DMS114 treated with DMSO at 0.1 percent for 48 hours (cell line): Measurements from ENCODE around the gene CLUH.
"Not testable (repeated sequence)": the region's sequence is repeated elsewhere in the genome, so short reads cannot be mapped to it uniquely, and the experiment has no call there.

ENCODE experiments used
- DNase-seq: peaks from one replicate; lab custom pipeline; 2025; ENCODE audit not compliant: unreplicated experiment; lab: John Stamatoyannopoulos, UW

Gene CLUH

DNA sequence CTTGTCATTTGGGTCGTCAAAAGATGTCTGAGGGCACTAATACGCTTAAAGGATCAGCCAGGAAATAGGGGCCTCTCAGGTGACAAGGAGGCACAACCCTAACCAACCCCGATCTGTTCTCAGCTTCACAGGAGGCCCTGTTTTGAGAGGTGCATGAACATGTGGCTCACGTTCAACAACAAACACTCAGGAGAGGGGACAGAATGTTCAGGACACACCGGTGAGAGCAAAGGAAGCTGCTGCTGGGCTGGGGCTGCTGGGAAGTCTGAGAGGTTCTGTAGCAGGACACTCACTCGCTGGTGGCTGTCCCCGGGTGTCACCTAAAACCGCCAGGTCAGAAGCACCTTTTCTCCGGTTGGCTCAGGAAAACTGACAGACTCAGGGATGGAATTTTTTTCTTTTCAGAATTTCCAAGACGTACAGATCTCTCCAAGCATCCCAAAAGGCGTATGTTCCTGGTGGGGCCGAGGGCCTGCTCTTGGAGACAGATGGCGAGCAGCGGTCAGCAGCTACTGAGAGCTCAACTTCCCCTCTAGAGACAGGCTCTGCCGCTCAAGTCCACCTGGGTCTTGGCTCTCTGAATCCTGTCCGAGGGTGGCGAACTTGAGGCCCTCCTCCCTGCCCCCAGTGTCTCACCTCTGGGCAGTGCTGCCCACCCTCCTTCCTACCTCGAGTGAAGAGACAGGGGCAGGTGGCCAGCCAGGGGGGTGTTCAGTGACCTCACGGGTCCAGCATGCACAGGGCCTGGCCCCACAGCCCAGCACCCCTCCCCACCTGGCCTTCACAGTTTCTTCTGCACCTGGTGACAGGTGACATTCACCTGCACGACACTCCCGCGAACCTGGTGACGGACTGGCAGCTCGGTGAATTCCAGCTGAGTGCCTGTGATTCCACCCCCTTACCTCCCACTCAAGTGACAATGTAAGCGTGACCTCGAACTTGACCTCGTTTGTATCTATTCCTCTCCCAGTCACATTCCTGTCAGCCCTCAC, 22.9 kb downstream of the CLUH start:
- no peak for DNase-seq

DNA sequence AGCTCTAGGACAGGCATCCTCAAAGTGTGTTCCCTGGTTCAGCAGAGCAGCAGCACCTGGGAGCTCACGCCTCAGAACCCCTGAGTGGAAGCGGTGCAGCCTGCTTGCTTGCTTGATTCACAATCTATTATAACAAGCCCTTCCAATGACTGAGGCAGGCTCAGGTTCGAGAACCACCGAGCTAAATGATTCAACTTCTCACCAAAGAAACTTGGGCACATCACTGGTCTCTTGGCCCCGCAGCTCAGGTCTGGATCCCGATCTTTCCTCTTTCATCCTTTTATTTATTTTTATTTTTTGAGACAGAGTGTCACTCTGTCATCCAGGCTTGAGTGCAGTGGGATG, 24.5 kb downstream of the CLUH start:
- DNase-seq, result no peak

DNA sequence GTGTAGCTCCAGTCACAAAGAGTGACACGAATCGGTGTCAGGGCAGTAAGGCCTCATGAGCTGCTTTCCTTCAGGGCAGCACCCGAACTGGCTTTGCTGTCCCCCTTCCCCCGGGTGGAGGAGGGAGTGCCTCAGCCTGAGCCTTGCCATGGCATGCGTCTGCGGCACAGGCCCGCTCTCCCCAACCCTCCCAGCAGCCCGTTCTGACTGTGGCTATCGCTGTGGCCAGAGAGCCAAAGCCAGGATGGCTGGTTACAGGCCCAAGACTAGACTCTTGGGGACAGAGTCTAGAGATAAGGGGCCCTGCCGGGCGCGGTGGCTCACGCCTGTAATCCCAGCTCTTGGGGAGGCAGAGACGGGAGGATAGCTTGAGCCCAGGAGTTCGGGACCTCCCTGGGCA, 25.9 kb downstream of the CLUH start:
- no peak for DNase-seq

DNA sequence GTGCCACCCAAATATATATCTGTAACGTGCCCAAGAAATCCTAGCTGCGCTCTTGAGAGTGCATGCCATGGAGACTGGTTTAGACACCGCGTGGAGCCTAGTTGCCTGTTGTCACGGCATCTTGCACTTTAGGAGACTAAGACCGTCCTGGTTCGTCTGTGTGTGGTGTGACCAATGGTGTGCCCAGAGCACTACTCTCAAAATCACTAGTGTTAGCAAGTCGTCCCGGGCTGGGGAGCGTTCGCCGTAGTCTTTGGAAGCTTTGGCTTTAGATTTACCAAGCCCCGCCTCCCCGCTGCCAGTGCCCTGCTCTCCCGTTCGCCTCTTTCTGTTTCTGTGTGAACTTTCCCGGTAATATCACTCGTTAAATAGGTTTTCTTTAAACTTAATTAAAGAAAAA, 27.0 kb downstream of the CLUH start:
- DNase-seq, result no peak

DNA sequence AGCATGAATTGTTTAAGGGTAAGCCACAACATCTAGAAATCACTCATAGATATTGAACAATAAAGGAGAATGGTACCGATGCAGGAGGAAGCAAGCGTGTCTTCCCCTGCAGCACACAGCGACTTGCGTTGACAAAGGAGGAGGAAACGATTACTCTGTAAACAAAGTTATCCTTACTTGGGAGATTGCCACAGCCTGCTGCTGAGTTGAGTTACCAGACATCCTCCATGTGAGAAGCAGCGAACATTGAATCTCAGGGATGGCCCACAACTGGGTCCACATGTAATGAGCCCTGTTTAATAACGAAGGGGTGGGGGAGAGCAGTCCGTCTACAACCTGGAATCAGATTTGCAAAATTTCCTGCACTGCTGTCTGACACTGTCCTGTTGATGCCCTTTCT, 27.7 kb downstream of the CLUH start:
- no peak for DNase-seq

DNA sequence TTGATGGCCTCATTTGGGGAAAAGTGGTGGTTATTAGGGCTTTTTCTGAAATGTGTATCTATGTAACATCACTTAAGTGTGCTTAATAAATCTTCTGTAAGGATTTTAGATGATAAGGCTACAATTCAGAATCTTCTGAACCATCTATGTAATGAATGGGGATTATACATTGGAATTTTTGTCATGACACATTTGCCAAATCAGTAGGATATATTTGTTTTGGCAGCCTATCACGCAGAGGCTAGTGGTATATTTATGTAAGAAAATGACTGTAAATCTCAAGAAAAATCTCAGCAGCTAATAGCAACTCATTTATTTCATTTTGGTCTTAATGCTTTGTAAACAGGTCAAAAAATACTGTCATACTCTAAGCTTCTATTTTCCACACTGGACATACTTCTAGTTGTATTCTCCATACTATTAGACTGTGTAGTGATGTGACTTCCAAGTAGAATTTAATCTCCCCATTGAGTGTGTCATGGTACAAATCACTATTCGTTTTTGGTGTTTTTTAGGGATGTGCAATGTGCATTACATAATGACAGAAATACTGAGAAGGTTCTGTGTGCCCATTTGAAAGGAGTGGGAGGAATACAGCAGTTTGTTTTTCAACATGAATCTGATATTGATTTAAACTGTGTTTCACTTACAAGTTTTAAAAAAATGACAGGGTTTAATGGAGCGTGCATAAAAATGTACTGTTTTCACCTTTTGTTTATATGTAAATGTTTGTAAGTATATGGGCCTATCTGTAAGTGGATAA, 29.2 kb downstream of the CLUH start:
- no peak for DNase-seq

DNA sequence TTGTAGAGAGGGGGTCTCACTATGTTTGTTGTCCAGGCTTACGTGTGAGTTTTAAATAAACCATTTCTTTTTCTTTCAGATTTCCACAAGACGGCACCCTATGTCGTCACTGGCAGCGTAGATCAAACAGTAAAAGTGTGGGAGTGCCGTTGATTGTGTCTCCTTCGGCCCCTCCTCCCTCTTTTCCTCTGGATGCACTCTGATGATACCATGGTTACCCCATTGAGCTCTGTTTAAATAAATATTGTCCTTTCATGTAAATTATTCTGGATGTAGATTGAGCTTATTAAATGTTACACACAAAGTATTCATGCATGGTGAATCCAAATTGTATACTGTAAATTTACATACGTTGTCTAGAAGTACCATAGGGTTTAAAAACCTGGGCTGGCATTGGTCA, 29.9 kb downstream of the CLUH start:
- DNase-seq, result no peak

DNA sequence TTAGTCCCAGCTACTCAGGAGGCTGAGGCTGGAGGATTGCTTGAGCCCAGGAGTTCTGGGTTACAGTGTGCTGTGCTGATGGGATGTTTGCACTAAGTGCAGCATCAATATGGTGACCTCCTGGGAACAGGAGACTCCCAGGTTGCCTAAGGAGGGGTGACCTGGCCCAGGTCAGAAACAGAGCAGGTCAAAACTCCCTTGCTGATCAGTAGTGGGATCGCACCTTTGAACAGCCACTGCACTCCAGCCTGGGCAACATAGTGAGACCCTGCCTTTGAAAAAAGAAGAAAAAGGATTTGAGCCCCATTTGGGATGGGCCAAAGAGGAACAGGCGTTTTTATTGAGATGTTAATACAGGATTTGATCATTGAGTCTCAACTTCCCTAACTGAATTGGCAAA, 30.6 kb downstream of the CLUH start:
- DNase-seq, result no peak

DNA sequence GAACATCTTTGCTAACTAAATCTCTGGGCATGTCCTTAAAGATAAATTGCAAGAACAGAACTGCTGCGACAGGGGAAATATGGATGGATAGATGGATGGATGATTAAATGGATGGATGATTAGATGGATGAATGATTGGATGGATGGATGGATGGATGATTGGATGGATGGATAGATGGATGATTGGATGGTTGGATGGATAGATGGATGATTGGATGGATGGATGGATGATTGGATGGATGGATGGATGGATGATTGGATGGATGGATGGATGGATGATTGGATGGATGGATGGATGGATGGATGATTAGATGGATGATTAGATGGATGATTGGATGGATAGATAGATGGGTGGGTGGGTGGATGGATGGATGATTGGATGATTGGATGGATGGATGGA, 32.3 kb downstream of the CLUH start:
- DNase-seq, result not testable (repeated sequence)

DNA sequence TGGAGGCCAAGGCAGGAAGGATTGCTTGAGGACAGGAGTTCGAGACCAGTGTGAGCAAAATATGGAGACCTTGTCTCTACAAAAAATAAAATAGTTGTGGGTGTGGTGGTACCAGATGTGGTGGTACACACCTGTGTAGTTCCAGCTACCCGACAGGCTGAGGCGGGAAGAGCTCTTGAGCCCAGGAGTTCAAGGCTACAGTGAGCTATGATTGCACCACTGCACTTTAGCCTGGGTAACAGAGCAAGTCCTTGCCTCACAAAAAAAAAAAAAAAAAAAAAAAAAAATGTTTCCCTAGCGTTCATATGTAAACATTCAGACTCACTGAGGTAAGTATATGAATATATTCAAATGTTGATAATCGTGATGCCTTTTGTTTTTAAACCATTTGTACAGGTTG, 39.5 kb downstream of the CLUH start:
- no peak for DNase-seq

DNA sequence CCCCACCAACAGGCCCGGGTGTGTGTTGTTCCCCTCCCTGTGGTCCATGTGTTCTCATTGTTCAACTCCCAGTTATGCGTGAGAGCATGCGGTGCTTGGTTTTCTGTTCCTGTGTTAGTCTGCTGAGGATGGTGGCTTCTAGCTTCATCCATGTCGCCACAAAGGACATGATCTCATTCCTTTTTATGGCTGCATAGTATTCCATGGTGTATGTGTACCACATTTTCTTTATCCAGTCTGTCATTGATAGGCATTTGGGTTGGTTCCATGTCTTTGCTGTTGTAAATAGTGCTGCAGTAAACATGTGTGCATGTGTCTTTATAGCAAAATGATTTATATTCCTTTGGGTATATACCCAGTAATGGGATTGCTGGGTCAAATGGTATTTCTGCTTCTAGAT, 51.2 kb downstream of the CLUH start:
- not testable (repeated sequence) for DNase-seq

DNA sequence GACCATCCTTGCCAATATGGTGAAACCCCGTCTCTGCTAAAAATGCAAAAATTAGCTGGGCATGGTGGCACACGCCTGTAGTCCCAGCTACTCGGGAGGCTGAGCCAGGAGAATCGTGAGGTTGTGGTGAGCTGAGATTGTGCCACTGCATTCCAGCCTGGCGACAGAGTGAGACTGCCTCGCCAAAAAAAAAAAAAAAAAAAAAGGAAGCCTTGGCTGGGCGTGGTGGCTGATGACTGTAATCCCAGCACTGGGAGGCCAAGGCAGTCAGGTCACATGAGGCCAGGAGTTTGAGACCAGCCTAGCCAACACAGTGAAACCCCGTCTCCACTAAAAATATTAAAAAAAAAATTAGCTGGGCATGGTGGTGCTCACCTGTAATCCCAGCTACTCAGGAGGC, 52.2 kb downstream of the CLUH start:
- not testable (repeated sequence) for DNase-seq

DNA sequence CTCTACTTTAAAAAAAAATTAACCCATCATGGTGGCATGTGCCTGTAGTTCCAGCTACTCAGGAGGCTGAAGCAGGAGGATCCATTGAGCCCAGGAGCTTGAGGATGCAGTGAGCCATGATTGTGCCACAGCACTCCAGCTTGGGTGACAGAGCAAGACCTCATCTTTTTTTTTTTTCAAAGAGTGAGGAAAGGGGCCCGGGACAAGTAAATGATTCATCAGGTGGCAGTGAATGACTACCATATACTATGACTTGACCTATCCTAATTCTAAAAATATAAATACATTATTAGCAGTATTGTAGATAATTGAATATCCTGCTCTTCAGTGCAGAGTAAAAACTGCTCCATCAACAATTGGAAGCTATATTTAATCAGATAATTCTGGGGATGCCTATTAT, 55.3 kb downstream of the CLUH start:
- no peak for DNase-seq

DNA sequence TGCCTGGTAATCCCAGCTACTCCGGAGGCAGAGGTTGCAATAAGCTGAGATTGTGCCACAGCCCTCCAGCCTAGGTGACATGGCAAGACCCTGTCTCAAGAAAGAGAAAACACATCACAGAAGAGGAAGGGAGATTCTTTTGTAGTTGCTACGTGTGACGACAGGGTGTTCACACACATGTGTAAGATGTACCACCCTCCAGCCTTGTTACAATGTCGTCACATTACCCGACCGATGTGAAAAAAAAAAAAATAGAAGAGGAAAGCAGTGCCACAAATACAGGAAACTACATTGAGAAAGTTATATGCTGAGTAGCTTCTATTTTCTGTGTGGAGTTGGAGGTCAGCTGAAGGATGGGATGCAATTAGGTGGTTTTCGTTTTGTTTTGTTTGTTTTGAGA, 56.0 kb downstream of the CLUH start:
- DNase-seq, result no peak

DNA sequence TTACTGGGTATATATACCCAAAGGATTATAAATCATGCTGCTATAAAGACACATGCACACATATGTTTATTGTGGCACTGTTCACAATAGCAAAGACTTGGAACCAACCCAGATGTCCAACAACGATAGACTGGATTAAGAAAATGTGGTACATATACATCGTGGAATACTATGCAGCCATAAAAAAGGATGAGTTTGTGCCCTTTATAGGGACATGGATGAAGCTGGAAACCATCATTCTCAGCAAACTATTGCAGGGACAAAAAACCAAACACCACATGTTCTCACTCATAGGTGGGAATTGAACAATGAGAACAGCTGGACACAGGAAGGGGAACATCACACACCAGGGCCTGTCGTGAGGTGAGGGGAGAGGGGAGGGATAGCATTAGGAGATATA, 58.7 kb downstream of the CLUH start:
- DNase-seq, result not testable (repeated sequence)

DNA sequence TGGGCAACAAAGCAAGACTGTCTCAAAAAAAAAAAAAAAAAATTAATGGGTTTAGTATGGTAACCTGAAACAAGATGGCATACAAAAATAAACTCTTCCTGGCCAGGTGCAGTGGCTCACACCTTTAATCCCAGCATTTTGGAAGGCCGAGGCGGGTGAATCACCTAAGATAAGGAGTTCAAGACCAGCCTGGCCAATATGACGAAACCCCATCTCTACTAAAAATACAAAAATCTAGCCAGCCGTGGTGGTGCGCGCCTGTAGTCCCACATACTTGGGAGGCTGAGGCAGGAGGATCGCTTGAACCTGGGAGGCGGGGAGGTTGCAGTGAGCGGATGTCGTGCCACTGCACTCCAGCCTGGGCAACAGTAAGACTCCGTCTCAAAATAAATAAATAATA, 62.4 kb downstream of the CLUH start:
- DNase-seq, result no peak

DNA sequence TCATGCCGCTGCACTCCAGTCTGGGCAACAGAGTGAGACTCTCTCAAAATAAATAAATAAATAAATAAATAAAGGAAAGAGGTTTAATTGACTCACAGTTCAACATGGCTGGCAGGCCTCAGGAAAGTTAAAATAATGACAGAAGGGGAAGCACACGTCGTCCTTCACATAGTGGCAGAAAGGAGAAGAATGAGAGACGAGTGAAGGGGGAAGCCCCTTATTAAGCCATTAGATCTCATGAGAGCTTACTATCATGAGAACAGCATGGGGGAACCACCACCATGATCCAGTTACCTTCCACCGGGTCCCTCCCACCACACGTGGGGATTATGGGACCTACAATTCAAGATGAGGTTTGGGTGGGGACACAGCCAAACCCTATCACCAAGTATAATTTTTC, 63.6 kb downstream of the CLUH start:
- DNase-seq, result no peak

DNA sequence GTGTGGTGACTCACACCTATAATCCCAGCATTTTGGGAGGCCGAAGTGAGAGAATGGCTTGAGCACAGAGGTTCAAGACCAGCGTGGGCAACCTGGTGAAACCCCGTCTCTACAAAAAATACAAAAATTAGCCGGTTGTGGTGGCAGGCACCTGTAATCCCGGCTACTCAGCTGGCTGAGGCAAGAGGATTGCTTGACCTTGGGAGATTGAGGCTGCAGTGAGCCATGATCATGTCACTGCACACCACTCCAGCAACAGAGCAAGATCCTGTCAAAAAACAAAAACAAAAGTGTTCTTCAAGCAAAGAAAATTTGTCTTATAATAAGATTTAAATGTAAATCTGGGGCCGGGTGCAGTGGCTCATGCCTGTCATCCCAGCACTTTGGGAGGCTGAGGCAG, 66.6 kb downstream of the CLUH start:
- no peak for DNase-seq
